ENCODE results near the gene RAB12.

RAB12 gene

DNA sequence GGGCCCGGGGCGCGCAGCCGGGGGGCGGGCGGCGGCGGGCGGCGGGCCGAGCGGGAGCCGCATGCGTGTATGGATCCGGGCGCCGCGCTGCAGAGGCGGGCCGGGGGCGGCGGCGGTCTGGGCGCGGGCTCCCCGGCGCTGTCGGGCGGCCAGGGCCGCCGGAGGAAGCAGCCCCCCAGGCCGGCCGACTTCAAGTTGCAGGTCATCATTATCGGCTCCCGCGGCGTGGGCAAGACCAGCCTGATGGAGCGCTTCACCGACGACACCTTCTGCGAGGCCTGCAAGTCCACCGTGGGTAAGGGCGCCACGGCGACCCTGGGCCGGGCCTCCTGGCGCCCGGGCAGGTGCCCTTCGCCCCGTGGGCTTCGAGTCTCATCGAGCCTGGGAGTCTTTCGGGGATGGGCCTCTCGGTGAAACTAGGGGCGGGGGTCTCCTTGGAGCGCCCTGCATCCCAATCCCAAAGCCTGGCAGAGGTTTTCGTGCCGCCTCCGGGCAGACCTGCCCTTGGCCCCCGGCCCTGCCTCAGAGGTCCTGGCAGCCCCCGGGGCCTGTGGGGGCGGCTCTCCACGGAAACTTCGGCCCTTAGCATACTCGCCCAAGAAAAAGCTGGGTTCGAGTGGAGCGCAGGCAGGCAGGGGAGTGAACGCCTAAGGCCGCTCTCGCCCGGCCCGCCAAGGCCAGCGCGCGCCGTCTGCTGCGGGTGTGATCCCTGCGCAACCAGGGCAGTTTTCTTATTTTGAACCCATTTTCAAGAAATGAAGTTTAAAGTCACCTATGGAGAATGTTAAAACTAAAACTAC, 622 bp downstream of the RAB12 start:
- no peaks in the 10 kb centered on the region for H3K27me3 ChIP-seq
- peaks cover 9 to 34% (median 17%) of the 10 kb centered on the region in 11 experiments; a peak in 20 of 22 replicates for H3K36me3 ChIP-seq
- peak overlapping the region; percentile 84 to 96 (median 90) for H3K4me2 ChIP-seq
- peaks cover 44 to 53% (median 52%) of the 10 kb centered on the region in 11 experiments for H4K20me1 ChIP-seq
- TF ChIP-seq Cebpa-rat (IDR thresholded peaks at IDR 0.05), result no peak
- H3K4me1 ChIP-seq, result peaks cover 53 to 63% (median 60%) of the 10 kb centered on the region in 10 experiments
- peak overlapping the region; percentile 85 to 97 (median 94) for H3K9ac ChIP-seq
- H3K27ac ChIP-seq, result peak overlapping the region; percentile 79 to 91 (median 88)
- peak overlapping the region; percentile 92 to 99 (median 97) for H3K4me3 ChIP-seq
- H3K9me3 ChIP-seq (replicated peaks in 1 of 11), result no peaks in the 10 kb centered on the region

GRCh38 chr18:8610459-8610851, 1.2 kb downstream of the RAB12 start:
- peak overlapping the region; percentile 79 to 91 (median 88) for H3K27ac ChIP-seq
- peak overlapping the region; percentile 92 to 99 (median 97) for H3K4me3 ChIP-seq
- peak overlapping the region; percentile 84 to 96 (median 90) for H3K4me2 ChIP-seq
- H3K4me1 ChIP-seq, result peaks cover 57 to 66% (median 63%) of the 10 kb centered on the region in 10 experiments
- peak overlapping the region; percentile 85 to 97 (median 94) for H3K9ac ChIP-seq
- H4K20me1 ChIP-seq, result peaks cover 50 to 59% (median 58%) of the 10 kb centered on the region in 11 experiments
- H3K9me3 ChIP-seq (replicated peaks in 1 of 11), result no peaks in the 10 kb centered on the region
- H3K36me3 ChIP-seq, result peaks cover 9 to 40% (median 18%) of the 10 kb centered on the region in 11 experiments; a peak in 20 of 22 replicates
- no peaks in the 10 kb centered on the region for H3K27me3 ChIP-seq
- TF ChIP-seq Cebpa-rat (IDR thresholded peaks at IDR 0.05), result no peak

DNA sequence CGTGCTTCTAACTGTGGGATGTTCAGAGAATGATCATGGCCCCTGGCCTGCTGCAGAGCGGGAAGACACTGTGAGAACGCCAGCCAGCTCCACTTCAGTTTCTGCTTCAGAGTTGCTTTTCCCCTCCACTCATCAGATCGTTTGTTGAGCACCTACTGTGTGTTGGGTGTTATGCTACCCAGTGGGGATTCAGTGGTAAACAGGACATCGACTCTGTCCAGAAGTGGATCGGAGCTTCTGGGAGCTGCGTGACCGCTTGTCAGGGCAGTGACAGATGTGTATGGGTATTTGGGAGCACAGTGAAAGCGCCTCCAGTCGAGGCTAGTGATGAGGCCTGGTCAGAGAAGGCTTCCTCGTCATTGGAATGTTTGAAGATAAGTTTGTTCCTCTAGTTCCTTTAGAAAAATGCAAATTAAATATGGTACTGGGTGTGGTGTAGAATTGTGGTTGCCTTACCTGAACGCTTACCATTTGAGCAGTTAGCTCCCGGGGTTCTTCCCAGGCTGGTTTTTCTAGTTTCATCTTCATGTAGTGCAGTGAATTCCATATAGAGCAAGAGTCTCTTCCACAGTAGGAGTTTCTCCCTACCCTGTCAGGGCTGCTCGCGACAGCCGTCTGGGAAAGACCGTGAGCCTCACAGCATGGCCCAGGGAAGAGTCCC, 2.8 kb downstream of the RAB12 start:
- H3K9me3 ChIP-seq (replicated peaks in 1 of 11), result no peaks in the 10 kb centered on the region
- H3K4me2 ChIP-seq, result peak overlapping the region; percentile 84 to 96 (median 90)
- H3K9ac ChIP-seq, result peak overlapping the region in 1 of 11 experiments; percentile 93; a peak in 2 of 22 replicates
- peaks cover 49 to 74% (median 62%) of the 10 kb centered on the region in 10 experiments for H3K4me1 ChIP-seq
- no peaks in the 10 kb centered on the region for H3K27me3 ChIP-seq
- no peak overlapping the region for H3K27ac ChIP-seq
- H3K36me3 ChIP-seq, result peaks cover 16 to 56% (median 30%) of the 10 kb centered on the region in 11 experiments
- no peak for TF ChIP-seq Cebpa-rat (IDR thresholded peaks at IDR 0.05)
- H4K20me1 ChIP-seq, result peaks cover 66 to 75% (median 74%) of the 10 kb centered on the region in 11 experiments
- H3K4me3 ChIP-seq, result peak overlapping the region in 5 of 10 experiments; percentile 92 to 97 (median 97); a peak in 4 of 20 replicates

DNA sequence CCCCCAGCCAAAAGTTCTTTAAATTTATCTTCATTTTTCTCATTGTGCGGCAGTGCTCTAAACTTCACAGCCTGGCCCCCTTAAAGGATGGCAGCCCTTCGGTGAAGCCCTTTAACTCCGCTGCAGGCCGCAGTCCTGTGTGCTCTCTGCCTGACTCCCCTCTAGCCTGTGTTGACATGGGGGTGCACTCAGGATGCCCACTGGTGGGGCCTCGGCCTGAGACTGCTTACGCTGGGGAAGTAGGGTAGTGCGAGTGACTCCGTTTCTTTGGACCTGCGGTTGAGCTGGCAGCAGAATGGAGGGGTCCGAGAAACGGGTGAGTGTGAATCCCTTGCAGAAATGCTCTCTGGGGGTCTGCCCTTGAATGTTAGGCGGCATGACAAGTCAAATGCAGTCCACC, 5.6 kb downstream of the RAB12 start:
- Histone ChIP-seq H3K4me1 (peaks cover 29 to 67% (median 43%) of the 10 kb centered on the region in 10 experiments), H3K9me3 (replicated peaks in 1 of 11) (peaks cover 0 to 24% (median 17%) of the 10 kb centered on the region in 11 experiments; a peak in 18 of 22 replicates), H3K27me3 (no peaks in the 10 kb centered on the region), H3K4me2 (peak overlapping the region in 8 of 11 experiments; percentile 14 to 68 (median 58); a peak in 13 of 22 replicates), H3K27ac (peak overlapping the region in 5 of 11 experiments; percentile 16 to 44 (median 28); a peak in 5 of 22 replicates), H4K20me1 (peaks cover 76 to 100% (median 95%) of the 10 kb centered on the region in 11 experiments), H3K4me3 (no peak overlapping the region), H3K36me3 (peaks cover 22 to 84% (median 57%) of the 10 kb centered on the region in 11 experiments), H3K9ac (0 out of 22 replicates have a peak overlapping the region, but pooled peaks of 1 of the 11 experiments have one; percentile 0)
- TF ChIP-seq Cebpa-rat (IDR thresholded peaks at IDR 0.05), result no peak

DNA sequence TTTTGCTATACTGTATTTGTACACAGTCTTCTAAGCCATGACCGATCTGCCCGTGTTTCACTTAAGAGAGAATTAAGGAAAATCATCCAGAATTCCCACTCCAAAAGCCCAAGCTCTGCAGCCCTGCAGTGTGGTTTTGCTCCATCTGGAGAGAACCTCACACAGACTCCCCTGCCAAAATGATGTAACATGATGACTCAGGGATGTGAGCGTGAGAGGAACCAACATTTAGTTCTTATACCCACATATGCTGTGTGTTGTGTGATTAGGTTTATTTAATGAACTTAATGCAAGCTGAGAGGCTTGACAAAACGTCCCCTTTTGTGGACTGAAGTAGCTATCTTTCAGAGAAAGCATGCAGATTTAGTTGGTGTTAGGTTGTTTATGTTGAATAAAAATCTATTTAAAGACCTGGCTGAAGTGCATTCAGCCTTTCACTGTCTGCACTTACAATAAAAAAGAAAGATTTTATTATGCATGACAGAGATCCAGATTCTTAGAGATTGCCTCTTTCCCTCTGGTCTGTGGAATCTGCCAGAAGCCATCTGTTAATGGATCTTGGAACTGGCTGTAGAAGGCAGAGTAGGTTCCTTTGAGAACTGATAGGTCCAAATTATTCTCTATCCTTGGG, 6.3 kb downstream of the RAB12 start:
- TF ChIP-seq Cebpa-rat (IDR thresholded peaks at IDR 0.05), result no peak
- Histone ChIP-seq H3K36me3 (peaks cover 22 to 90% (median 63%) of the 10 kb centered on the region in 11 experiments), H3K27me3 (no peaks in the 10 kb centered on the region), H3K4me2 (peak overlapping the region in 7 of 11 experiments; percentile 23 to 68 (median 58); a peak in 13 of 22 replicates), H3K9me3 (replicated peaks in 1 of 11) (peaks cover 0 to 30% (median 23%) of the 10 kb centered on the region in 11 experiments; a peak in 18 of 22 replicates), H4K20me1 (peaks cover 70 to 100% (median 92%) of the 10 kb centered on the region in 11 experiments), H3K27ac (peak overlapping the region in 5 of 11 experiments; percentile 12 to 44 (median 28); a peak in 4 of 22 replicates), H3K4me1 (peaks cover 26 to 74% (median 43%) of the 10 kb centered on the region in 10 experiments), H3K9ac (0 out of 22 replicates have a peak overlapping the region, but pooled peaks of 1 of the 11 experiments have one; percentile 0), H3K4me3 (no peak overlapping the region)

GRCh38 chr18:8616028-8616401, 6.8 kb downstream of the RAB12 start:
- no peaks in the 10 kb centered on the region for H3K27me3 ChIP-seq
- peaks cover 22 to 95% (median 68%) of the 10 kb centered on the region in 11 experiments for H3K36me3 ChIP-seq
- TF ChIP-seq Cebpa-rat (IDR thresholded peaks at IDR 0.05), result no peak
- H3K4me3 ChIP-seq, result no peak overlapping the region
- H3K9ac ChIP-seq, result no peak overlapping the region
- H4K20me1 ChIP-seq, result peaks cover 66 to 100% (median 87%) of the 10 kb centered on the region in 11 experiments
- H3K4me2 ChIP-seq, result peak overlapping the region in 5 of 11 experiments; percentile 38 to 68 (median 60); a peak in 7 of 22 replicates
- H3K9me3 ChIP-seq (replicated peaks in 1 of 11), result peaks cover 0 to 35% (median 28%) of the 10 kb centered on the region in 11 experiments; a peak in 18 of 22 replicates
- H3K27ac ChIP-seq, result peak overlapping the region in 1 of 11 experiments; percentile 44; a peak in 1 of 22 replicates
- peaks cover 21 to 77% (median 41%) of the 10 kb centered on the region in 10 experiments for H3K4me1 ChIP-seq

DNA sequence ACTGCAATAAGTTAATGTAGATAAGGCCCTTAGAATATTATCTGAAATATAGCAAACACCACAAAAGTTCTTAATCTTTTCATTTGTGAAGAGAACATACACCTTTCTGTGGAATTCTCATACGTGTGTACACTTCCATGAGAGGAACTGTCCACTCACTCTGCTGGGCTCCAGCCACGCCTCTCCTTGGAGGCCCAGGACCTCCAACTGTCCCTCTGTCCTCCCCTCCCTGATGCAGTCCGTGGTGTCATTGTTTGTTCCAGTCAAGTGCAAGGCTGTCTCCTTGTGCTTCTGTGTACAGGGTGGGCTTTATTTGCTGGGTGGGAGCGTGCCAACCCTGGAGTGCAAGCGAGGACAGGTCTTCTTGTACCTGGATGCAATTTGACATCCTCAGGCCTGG, 8.7 kb downstream of the RAB12 start:
- Histone ChIP-seq H3K4me3 (no peak overlapping the region), H4K20me1 (peaks cover 47 to 96% (median 68%) of the 10 kb centered on the region in 11 experiments), H3K36me3 (peaks cover 13 to 96% (median 72%) of the 10 kb centered on the region in 11 experiments), H3K9me3 (replicated peaks in 1 of 11) (peaks cover 0 to 53% (median 45%) of the 10 kb centered on the region in 11 experiments; a peak in 18 of 22 replicates), H3K27me3 (no peaks in the 10 kb centered on the region), H3K4me2 (no peak overlapping the region), H3K4me1 (peaks cover 7 to 77% (median 29%) of the 10 kb centered on the region in 10 experiments; a peak in 19 of 20 replicates), H3K27ac (no peak overlapping the region), H3K9ac (no peak overlapping the region)
- TF ChIP-seq Cebpa-rat (IDR thresholded peaks at IDR 0.05), result no peak

- 0 out of 22 replicates have a peak overlapping the region, but pooled peaks of 1 of the 11 experiments have one; percentile 30 for H3K4me2 ChIP-seq
- peaks cover 0 to 53% (median 45%) of the 10 kb centered on the region in 11 experiments; a peak in 18 of 22 replicates for H3K9me3 ChIP-seq (replicated peaks in 1 of 11)
- H3K9ac ChIP-seq, result no peak overlapping the region
- no peaks in the 10 kb centered on the region for H3K27me3 ChIP-seq
- peaks cover 13 to 90% (median 72%) of the 10 kb centered on the region in 11 experiments for H3K36me3 ChIP-seq
- H4K20me1 ChIP-seq, result peaks cover 39 to 96% (median 65%) of the 10 kb centered on the region in 11 experiments
- no peak overlapping the region for H3K27ac ChIP-seq
- H3K4me3 ChIP-seq, result no peak overlapping the region
- TF ChIP-seq Cebpa-rat (IDR thresholded peaks at IDR 0.05), result no peak
- H3K4me1 ChIP-seq, result peaks cover 19 to 77% (median 33%) of the 10 kb centered on the region in 10 experiments
Observed at GRCh38 chr18:8619041-8619440, 9.8 kb downstream of the RAB12 start.
